MCF 10A (cell line): ENCODE measurements around the gene TRMT6. TPM values are rescaled to one million over a fixed set of nuclear protein-coding genes. Genes with fewer than 3 reads are reported as not detected.

Source experiments
- BruUV-seq: library from RNA; stranded (reverse); fragments of 400-500 nt; replicated peaks from 2 replicates; lab custom pipeline; 2021; lab: Mats Ljungman, UMichigan
- CTCF ChIA-PET: fragments of 300-600 bp; sonication (Branson Sonifier 250); formaldehyde crosslinking; extraction: SDS; loops from one replicate; lab custom pipeline; 2021; ENCODE audit warnings: antibody characterized with exemption, inconsistent platforms; lab: Yijun Ruan, JAX
- POLR2A ChIA-PET: fragments of 300-600, 350-650 bp; sonication (Branson Sonifier 250); formaldehyde crosslinking; extraction: SDS; loops from one replicate; lab custom pipeline; 2020; ENCODE audit warnings: antibody characterized with exemption, inconsistent platforms; lab: Yijun Ruan, JAX
- DNase-seq: peaks from one replicate; pipeline ENCODE4 v3.0.0-alpha.2; 2018; ENCODE audit not compliant: unreplicated experiment
- H3K27ac Mint-ChIP-seq: one replicate; pipeline ENCODE4 v1.8.0; 2022; ENCODE audit warnings: mild to moderate bottlenecking, low read depth, mixed read lengths; ENCODE audit not compliant: unreplicated experiment
- H3K27me3 Mint-ChIP-seq: one replicate; pipeline ENCODE4 v1.8.0; 2022; ENCODE audit warnings: mixed read lengths; ENCODE audit not compliant: insufficient read depth, unreplicated experiment
- H3K36me3 Mint-ChIP-seq: one replicate; pipeline ENCODE4 v1.8.0; 2022; ENCODE audit warnings: mild to moderate bottlenecking, moderate library complexity, mixed read lengths; ENCODE audit not compliant: insufficient read depth, unreplicated experiment
- H3K4me1 Mint-ChIP-seq: one replicate; pipeline ENCODE4 v1.8.0; 2022; ENCODE audit warnings: mixed read lengths; ENCODE audit not compliant: insufficient read depth, unreplicated experiment
- H3K4me3 Mint-ChIP-seq: one replicate; pipeline ENCODE4 v1.8.0; 2022; ENCODE audit warnings: mild to moderate bottlenecking, moderate library complexity, mixed read lengths; ENCODE audit not compliant: unreplicated experiment
- H3K9me3 Mint-ChIP-seq: one replicate; pipeline ENCODE4 v1.8.0; 2022; ENCODE audit warnings: mixed read lengths; ENCODE audit not compliant: unreplicated experiment
- intact Hi-C: fragments of 100-400 bp; cut with micrococcal nuclease; formaldehyde crosslinking; loops from 2 replicates; pipeline ENCODE4 v1.14.1; 2022
- total RNA-seq: library from RNA; stranded (reverse); gene quantifications from 2 replicates; pipeline ENCODE4 v1.2.3, GENCODE V29; 2022
- TF ChIP-seq, protein P1 (sequence below): fragments of 200-600 bp; IDR thresholded peaks from one replicate; pipeline ENCODE4 v1.8.0; 2022; ENCODE audit warnings: antibody characterized with exemption, mild to moderate bottlenecking; ENCODE audit not compliant: unreplicated experiment

TRMT6 gene
- total RNA-seq, 1 experiment from 2014 or later, result 44.9 TPM

DNA sequence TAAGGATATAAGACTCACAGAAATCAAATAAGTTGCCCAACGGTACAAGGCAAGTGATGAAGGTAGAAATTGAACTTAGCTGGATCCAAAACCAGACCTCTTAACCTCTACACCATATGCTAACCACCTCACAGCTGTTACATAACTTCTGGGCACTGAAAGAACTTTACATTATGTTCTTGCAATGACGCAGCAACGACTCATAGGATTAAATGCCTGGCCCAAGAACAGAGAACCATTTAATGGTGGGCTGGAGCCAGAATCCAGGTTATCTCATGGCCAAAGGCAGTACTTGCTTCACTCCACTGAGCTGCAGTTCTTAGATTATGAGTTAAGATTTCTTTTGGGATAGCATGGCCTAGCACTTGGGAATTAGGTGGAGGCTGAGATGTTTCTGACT is 4.4 kb downstream of the TRMT6 start:
- H3K27ac Mint-ChIP-seq, result peak overlapping the region; percentile 76
- no peak overlapping the region for H3K4me3 Mint-ChIP-seq
- no peaks in the 10 kb centered on the region for H3K9me3 Mint-ChIP-seq
- intact Hi-C loops, result loop anchor here (5.0 kb wide), 1 partner anchor 419 kb away; no protein-coding TSS in a partner anchor
- TF ChIP-seq, protein P1, sequence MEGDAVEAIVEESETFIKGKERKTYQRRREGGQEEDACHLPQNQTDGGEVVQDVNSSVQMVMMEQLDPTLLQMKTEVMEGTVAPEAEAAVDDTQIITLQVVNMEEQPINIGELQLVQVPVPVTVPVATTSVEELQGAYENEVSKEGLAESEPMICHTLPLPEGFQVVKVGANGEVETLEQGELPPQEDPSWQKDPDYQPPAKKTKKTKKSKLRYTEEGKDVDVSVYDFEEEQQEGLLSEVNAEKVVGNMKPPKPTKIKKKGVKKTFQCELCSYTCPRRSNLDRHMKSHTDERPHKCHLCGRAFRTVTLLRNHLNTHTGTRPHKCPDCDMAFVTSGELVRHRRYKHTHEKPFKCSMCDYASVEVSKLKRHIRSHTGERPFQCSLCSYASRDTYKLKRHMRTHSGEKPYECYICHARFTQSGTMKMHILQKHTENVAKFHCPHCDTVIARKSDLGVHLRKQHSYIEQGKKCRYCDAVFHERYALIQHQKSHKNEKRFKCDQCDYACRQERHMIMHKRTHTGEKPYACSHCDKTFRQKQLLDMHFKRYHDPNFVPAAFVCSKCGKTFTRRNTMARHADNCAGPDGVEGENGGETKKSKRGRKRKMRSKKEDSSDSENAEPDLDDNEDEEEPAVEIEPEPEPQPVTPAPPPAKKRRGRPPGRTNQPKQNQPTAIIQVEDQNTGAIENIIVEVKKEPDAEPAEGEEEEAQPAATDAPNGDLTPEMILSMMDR, result no peak
- no peaks in the 10 kb centered on the region for H3K27me3 Mint-ChIP-seq
- peaks cover 58% of the 10 kb centered on the region for H3K36me3 Mint-ChIP-seq
- no TSS peak for BruUV-seq
- H3K4me1 Mint-ChIP-seq, result peaks cover 25% of the 10 kb centered on the region
- POLR2A ChIA-PET, result interaction anchor here (0.7 to 3.0 kb wide), 9 partner anchors 9 to 415 kb away, joined by 3 to 11 read pairs (median 3); no protein-coding TSS in a partner anchor
- CTCF ChIA-PET, result interaction anchor here (0.7 to 1.3 kb wide), 2 partner anchors 17 to 1981 kb away, joined by 3 to 4 read pairs; no protein-coding TSS in a partner anchor
- peak; percentile 95 for DNase-seq

- CTCF ChIA-PET, result interaction anchor here (0.6 kb wide), 1 partner anchor 382 kb away, joined by 3 read pairs; no protein-coding TSS in a partner anchor
- peaks cover 57% of the 10 kb centered on the region for H3K36me3 Mint-ChIP-seq
- no peak overlapping the region for H3K4me3 Mint-ChIP-seq
- no peaks in the 10 kb centered on the region for H3K9me3 Mint-ChIP-seq
- BruUV-seq, result no TSS peak
- peaks cover 5% of the 10 kb centered on the region for H3K4me1 Mint-ChIP-seq
- TF ChIP-seq, protein P1, result no peak
- H3K27ac Mint-ChIP-seq, result no peak overlapping the region
- no peaks in the 10 kb centered on the region for H3K27me3 Mint-ChIP-seq
- intact Hi-C loops, result no loop called here
- POLR2A ChIA-PET, result interaction anchor here (0.8 to 1.5 kb wide), 3 partner anchors 11 to 142 kb away, joined by 3 to 5 read pairs (median 4); no protein-coding TSS in a partner anchor
- DNase-seq, result no peak
Observed at GRCh38 chr20:5938456-5939029, 11.8 kb downstream of the TRMT6 start.

DNA sequence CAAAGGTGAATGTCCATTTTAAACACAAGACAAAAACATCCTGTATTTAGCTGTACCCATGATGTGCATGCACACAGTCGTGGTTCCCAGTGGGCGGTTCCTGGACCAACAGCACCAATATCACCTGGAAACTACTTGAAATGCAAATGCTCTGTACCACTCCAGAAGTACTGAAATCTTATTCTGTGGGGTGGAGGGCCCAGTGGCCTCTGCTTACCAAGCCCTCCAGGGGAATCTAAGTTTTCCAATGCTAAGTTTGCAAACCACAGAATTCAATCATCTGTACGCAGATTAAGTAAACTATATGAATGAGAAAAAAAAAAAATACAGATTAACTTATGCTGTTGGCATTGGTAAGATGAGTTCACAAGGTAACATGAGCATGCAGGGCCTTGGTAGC is 14.1 kb downstream of the TRMT6 start:
- no TSS peak for BruUV-seq
- intact Hi-C loops, result no loop called here
- DNase-seq, result no peak
- TF ChIP-seq, protein P1, result no peak
- Mint-ChIP-seq H3K9me3 (no peaks in the 10 kb centered on the region), H3K27ac (no peak overlapping the region), H3K4me1 (peaks cover 5% of the 10 kb centered on the region), H3K4me3 (no peak overlapping the region), H3K27me3 (no peaks in the 10 kb centered on the region), H3K36me3 (peaks cover 36% of the 10 kb centered on the region)
- ChIA-PET POLR2A (interaction anchor here (0.6 to 1.2 kb wide), 4 partner anchors 9 to 1272 kb away, joined by 3 read pairs; no protein-coding TSS in a partner anchor), CTCF (interaction anchor here (0.6 to 4.7 kb wide), 4 partner anchors 9 to 407 kb away, joined by 3 to 41 read pairs (median 4); no protein-coding TSS in a partner anchor)

DNA sequence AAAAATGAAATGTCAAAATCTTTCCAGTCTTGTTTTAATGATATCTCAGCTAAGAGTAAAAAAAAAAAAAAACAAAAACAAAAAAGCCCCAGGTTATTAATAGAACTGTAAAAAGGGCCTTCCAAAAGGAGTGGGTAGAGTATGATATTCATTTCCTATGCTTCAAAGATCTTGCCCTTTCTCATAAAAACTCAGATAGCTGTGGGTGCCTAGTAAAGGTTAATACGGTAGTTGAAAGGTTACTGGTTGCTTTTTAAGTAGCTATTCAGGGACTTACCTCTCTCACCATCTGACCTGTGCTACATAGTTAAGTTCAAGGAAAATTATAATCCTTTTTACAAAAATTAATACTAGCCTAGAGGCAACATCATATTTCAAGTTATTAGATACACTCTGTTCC is 14.9 kb downstream of the TRMT6 start:
- no peak for DNase-seq
- POLR2A ChIA-PET, result interaction anchor here (0.6 to 1.3 kb wide), 4 partner anchors 16 to 406 kb away, joined by 3 to 5 read pairs (median 4); no protein-coding TSS in a partner anchor

More for the DNA sequence above, 14.9 kb downstream of the TRMT6 start:
- peaks cover 5% of the 10 kb centered on the region for H3K4me1 Mint-ChIP-seq
- H3K4me3 Mint-ChIP-seq, result no peak overlapping the region
- H3K27me3 Mint-ChIP-seq, result no peaks in the 10 kb centered on the region
- H3K9me3 Mint-ChIP-seq, result no peaks in the 10 kb centered on the region
- H3K27ac Mint-ChIP-seq, result no peak overlapping the region
- BruUV-seq, result TSS peak; percentile 8
- TF ChIP-seq, protein P1, result no peak
- CTCF ChIA-PET, result interaction anchor here (0.6 to 4.7 kb wide), 8 partner anchors 14 to 407 kb away, joined by 3 to 41 read pairs (median 3); no protein-coding TSS in a partner anchor
- intact Hi-C loops, result no loop called here
- peaks cover 28% of the 10 kb centered on the region for H3K36me3 Mint-ChIP-seq
